K562 (cell line): ENCODE data around the gene SAMD11. TPM values are rescaled to one million over a fixed set of nuclear protein-coding genes. Genes with fewer than 3 reads are reported as not detected.

ENCODE experiments used
- BRD4 ChIP-seq: fragments of 200-600 bp; sonication (generic); IDR thresholded peaks from 2 replicates; pipeline ENCODE4 v1.6.1; 2017; ENCODE audit warnings: inconsistent platforms
- BRF1 ChIP-seq: IDR thresholded peaks from 3 replicates; pipeline ENCODE4 v1.6.1; 2011; ENCODE audit warnings: borderline replicate concordance, mild to moderate bottlenecking; ENCODE audit not compliant: insufficient read length; ENCODE audit errors: extremely low read depth
- GABPB1 ChIP-seq: sonication (generic); formaldehyde crosslinking; IDR thresholded peaks from 2 replicates; pipeline ENCODE4 v1.8.0; 2022; ENCODE audit warnings: mild to moderate bottlenecking, missing genetic modification reagents
- GATA2 ChIP-seq: sonication (generic); formaldehyde crosslinking; IDR thresholded peaks from 2 replicates; pipeline ENCODE4 v1.4.0; 2020; ENCODE audit warnings: mild to moderate bottlenecking, missing genetic modification reagents
- HDAC3 ChIP-seq: fragments of 450-650 bp; IDR thresholded peaks from 2 replicates; pipeline ENCODE4 v1.6.1; 2018; ENCODE audit warnings: borderline replicate concordance, mild to moderate bottlenecking, moderate library complexity; ENCODE audit not compliant: partially characterized antibody
- IRF2 ChIP-seq: sonication (generic); formaldehyde crosslinking; IDR thresholded peaks from 2 replicates; pipeline ENCODE4 v1.8.1; 2022; ENCODE audit warnings: mild to moderate bottlenecking, missing genetic modification reagents
- KAT7 ChIP-seq: sonication (generic); formaldehyde crosslinking; IDR thresholded peaks from 2 replicates; pipeline ENCODE4 v1.8.0; 2022; ENCODE audit warnings: missing genetic modification reagents, mild to moderate bottlenecking, borderline replicate concordance
- MTF1 ChIP-seq: fragments of 250-450 bp; sonication (Bioruptor Pico); IDR thresholded peaks from 2 replicates; pipeline ENCODE4 v1.9.0; 2021; ENCODE audit warnings: moderate library complexity, mild to moderate bottlenecking, inconsistent platforms, borderline replicate concordance
- MXI1 ChIP-seq: IDR thresholded peaks from 2 replicates; pipeline ENCODE4 v1.6.1; 2011; ENCODE audit warnings: low read depth, mild to moderate bottlenecking, improper control_type of control experiment, low read length
- NCOA4 ChIP-seq: fragments of 450-650 bp; IDR thresholded peaks from 2 replicates; pipeline ENCODE4 v1.6.1; 2018; ENCODE audit warnings: mild to moderate bottlenecking; ENCODE audit not compliant: partially characterized antibody
- PRPF4 ChIP-seq: fragments of 200-400 bp; formaldehyde crosslinking; IDR thresholded peaks from one replicate; pipeline ENCODE4 v1.6.1; 2017; ENCODE audit warnings: low read length, low read depth, mild to moderate bottlenecking; ENCODE audit not compliant: insufficient read depth, poor library complexity, severe bottlenecking
- TCF3 ChIP-seq: sonication (generic); formaldehyde crosslinking; IDR thresholded peaks from 2 replicates; pipeline ENCODE4 v1.4.0; 2020; ENCODE audit warnings: mild to moderate bottlenecking, missing genetic modification reagents
- polyA plus RNA-seq, 8 experiments: library from polyadenylated mRNA; depleted of rRNA in 4 of 8; stranded (reverse) in 5 of 8; unstranded in 3 of 8; fragments of >200 nt; fragmentation: Nextera tagmentation in 2 of 8; fragmentation: Illumina TruSeq in 1 of 8; extraction: Ambion mirVana in 2 of 8; extraction: Trizol in 1 of 8; gene quantifications; 2 replicates each; pipeline versions ENCODE4 v1.2.1 to v1.2.3, GENCODE V29; 2011 to 2014; ENCODE audit warnings: inconsistent platforms in 1 of 8, missing spikeins in 1 of 8
- total RNA-seq, 7 experiments: library from RNA; depleted of rRNA in 6 of 7; stranded (reverse); fragments of >200 nt in 6 of 7; fragmentation: Illumina TruSeq in 2 of 7; extraction: Trizol in 2 of 7; gene quantifications; 2 replicates each; pipeline versions ENCODE4 v1.2.1 to v1.2.3, GENCODE V29; 2011 to 2021; ENCODE audit warnings: low replicate concordance in 1 of 7
- TF ChIP-seq, protein P1 (sequence below), 2 experiments: fragments of 450-650 bp; formaldehyde crosslinking in 1 of 2; IDR thresholded peaks; 2 replicates each; pipeline versions ENCODE4 v1.4.0 to v1.6.1; 2014 to 2020; ENCODE audit warnings: mild to moderate bottlenecking in 2 of 2, borderline replicate concordance in 1 of 2, low read depth in 1 of 2
- TF ChIP-seq, protein P2 (sequence below): fragments of 250-450 bp; sonication (Bioruptor Pico); IDR thresholded peaks from 2 replicates; pipeline ENCODE4 v1.5.0; 2020; ENCODE audit warnings: mild to moderate bottlenecking, borderline replicate concordance
- TF ChIP-seq, protein P3 (sequence below), 2 experiments: IDR thresholded peaks; 2 replicates each; pipeline ENCODE4 v1.6.1; 2011; ENCODE audit warnings: borderline replicate concordance in 1 of 2, control low read depth in 1 of 2, low read depth in 1 of 2, low read length in 1 of 2, mild to moderate bottlenecking in 1 of 2, mixed read lengths in 1 of 2, moderate library complexity in 1 of 2; ENCODE audit not compliant: insufficient read depth in 1 of 2, insufficient read length in 1 of 2, poor library complexity in 1 of 2, severe bottlenecking in 1 of 2; ENCODE audit errors: extremely low read depth in 1 of 2

SAMD11 gene
- total and polyA plus RNA-seq, 9 of the 15 experiments (the other 6 are each of a cell fraction or from before 2014, with no cell fraction given) = 0.07 to 0.82 (median 0.11) TPM; not detected in 2

DNA sequence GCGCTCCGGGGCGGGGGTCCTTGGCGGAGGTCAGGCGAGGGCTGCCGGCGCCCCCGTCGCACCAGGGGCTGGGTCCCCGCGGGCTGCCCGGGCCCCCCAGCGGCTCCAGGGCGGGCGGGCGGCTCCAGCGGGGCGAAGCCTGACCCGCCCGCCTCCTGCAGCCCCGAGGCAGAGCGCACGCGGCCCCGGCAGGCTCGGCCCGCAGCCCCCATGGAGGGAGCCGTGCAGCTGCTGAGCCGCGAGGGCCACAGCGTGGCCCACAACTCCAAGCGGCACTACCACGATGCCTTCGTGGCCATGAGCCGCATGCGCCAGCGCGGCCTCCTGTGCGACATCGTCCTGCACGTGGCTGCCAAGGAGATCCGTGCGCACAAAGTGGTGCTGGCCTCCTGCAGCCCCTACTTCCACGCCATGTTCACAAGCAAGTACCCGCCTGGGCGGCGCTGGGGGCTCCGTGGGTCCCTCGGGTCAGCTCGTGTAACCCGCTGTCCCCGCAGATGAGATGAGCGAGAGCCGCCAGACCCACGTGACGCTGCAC, 37.5 kb downstream of the SAMD11 start (continued):
- TF ChIP-seq BRD4 (no peak), GABPB1 (CRISPR knock-in tag) (peak; percentile 56; the same call in 1 of the 2 replicates), MXI1 (no peak), HDAC3 (no peak), BRF1 (no peak), MTF1 (CRISPR knock-in tag) (no peak), KAT7 (CRISPR knock-in tag) (0 out of 2 replicates have a peak, but pooled peaks have one; percentile 72), IRF2 (CRISPR knock-in tag) (peak; percentile 91; the same call in 1 of the 2 replicates), NCOA4 (no peak), PRPF4 (no peak), GATA2 (CRISPR knock-in tag) (no peak), TCF3 (no peak)
- TF ChIP-seq, protein P1, sequence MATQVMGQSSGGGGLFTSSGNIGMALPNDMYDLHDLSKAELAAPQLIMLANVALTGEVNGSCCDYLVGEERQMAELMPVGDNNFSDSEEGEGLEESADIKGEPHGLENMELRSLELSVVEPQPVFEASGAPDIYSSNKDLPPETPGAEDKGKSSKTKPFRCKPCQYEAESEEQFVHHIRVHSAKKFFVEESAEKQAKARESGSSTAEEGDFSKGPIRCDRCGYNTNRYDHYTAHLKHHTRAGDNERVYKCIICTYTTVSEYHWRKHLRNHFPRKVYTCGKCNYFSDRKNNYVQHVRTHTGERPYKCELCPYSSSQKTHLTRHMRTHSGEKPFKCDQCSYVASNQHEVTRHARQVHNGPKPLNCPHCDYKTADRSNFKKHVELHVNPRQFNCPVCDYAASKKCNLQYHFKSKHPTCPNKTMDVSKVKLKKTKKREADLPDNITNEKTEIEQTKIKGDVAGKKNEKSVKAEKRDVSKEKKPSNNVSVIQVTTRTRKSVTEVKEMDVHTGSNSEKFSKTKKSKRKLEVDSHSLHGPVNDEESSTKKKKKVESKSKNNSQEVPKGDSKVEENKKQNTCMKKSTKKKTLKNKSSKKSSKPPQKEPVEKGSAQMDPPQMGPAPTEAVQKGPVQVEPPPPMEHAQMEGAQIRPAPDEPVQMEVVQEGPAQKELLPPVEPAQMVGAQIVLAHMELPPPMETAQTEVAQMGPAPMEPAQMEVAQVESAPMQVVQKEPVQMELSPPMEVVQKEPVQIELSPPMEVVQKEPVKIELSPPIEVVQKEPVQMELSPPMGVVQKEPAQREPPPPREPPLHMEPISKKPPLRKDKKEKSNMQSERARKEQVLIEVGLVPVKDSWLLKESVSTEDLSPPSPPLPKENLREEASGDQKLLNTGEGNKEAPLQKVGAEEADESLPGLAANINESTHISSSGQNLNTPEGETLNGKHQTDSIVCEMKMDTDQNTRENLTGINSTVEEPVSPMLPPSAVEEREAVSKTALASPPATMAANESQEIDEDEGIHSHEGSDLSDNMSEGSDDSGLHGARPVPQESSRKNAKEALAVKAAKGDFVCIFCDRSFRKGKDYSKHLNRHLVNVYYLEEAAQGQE (IDR thresholded peaks at IDR 0.05; ENCODE audit: borderline replicate concordance) = no peak
- TF ChIP-seq, protein P1 (CRISPR knock-in tag; IDR thresholded peaks at IDR 0.05; ENCODE audit: low read depth) = no peak
- TF ChIP-seq, protein P2, sequence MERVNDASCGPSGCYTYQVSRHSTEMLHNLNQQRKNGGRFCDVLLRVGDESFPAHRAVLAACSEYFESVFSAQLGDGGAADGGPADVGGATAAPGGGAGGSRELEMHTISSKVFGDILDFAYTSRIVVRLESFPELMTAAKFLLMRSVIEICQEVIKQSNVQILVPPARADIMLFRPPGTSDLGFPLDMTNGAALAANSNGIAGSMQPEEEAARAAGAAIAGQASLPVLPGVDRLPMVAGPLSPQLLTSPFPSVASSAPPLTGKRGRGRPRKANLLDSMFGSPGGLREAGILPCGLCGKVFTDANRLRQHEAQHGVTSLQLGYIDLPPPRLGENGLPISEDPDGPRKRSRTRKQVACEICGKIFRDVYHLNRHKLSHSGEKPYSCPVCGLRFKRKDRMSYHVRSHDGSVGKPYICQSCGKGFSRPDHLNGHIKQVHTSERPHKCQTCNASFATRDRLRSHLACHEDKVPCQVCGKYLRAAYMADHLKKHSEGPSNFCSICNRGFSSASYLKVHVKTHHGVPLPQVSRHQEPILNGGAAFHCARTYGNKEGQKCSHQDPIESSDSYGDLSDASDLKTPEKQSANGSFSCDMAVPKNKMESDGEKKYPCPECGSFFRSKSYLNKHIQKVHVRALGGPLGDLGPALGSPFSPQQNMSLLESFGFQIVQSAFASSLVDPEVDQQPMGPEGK = no peak
- TF ChIP-seq, protein P3, sequence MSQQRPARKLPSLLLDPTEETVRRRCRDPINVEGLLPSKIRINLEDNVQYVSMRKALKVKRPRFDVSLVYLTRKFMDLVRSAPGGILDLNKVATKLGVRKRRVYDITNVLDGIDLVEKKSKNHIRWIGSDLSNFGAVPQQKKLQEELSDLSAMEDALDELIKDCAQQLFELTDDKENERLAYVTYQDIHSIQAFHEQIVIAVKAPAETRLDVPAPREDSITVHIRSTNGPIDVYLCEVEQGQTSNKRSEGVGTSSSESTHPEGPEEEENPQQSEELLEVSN (IDR thresholded peaks at IDR 0.05; ENCODE audit: borderline replicate concordance in 1 of 2, extremely low read depth in 1 of 2, insufficient read depth in 1 of 2, insufficient read length in 1 of 2, low read depth in 1 of 2, low read length in 1 of 2, poor library complexity in 1 of 2, severe bottlenecking in 1 of 2) = peak; percentile 95 to 97
